ENCODE results near the gene LAMC3.
A peak's percentile ranks its signal among the peaks of the same experiment; 100 is the strongest.
"Not testable (repeated sequence)": the region's sequence is repeated elsewhere in the genome, so short reads cannot be mapped to it uniquely, and the experiment has no call there.

Gene LAMC3

DNA sequence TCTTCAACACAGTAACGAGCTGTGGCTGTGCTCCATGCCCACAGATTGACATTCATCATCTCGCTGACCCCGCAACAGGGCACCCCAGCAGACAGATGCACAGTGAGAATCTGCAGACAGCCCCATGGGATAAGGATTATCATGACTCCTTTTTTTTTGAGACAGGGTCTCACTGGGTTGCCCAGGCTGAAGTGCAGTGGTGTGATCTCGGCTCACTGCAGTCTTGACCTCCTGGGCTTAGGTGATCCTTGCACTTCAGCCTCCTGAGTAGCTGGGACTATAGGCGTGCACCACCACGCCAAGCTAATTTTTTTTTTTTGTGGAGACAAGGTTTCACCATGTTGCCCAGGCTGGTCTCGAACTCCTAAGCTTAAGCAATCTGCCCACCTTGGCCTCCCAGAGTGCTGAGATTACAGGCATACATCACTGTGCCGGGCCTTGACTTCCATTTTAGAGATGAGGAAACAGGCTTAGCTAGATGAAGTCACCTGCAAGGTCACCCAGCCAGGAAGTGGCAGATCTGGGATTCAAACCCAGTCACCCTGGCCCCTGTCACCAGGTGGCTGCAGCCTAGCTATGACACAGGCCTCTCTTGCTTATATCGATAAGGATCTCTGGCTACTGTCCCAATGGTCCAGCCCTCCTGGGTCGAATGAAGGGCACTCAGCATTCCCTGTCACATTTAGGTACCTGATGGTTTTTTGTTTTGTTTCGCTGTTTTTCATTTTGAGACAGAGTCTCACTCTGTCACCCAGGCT, 92.4 kb downstream of the LAMC3 start:
- FAIRE-seq, result no peak

DNA sequence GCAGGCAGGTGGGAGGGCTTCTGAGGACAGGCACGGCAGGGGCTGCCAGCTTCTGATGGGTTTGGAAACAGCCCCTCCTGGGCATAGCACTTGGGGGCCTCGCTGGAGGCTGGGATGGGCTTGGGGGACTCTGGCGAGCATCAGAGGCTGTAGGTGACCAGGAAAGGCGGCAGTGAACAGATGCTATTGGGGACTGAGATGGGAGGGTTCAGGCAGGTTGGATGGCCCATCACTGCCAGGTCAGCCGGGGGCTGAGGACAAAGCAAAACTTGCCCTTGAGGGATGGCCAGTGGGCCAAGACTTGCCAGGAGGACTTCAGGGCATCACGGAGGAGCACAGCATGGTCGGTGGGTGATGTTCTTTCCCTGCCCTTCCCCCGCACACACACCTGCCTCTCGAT, 94.0 kb downstream of the LAMC3 start:
- FAIRE-seq, result no peak

DNA sequence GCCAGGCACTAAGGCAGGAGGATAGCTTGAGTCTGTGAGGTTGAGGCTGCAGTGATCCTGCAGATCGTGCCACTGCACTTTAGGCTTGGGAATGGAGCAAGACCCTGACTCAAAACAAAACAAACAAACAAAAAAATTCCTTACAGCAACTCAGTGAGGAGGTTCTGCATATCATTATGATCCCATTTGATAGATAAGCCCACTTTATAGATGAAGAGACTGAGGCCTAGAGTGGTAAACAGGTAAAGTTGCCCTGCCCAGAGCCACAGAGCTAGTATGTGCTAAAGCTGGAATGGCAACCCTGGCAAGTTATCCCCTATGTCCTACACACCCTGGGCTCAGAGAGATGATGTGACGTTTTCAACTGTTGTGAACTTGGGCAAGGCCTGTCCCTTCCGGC, 94.6 kb downstream of the LAMC3 start:
- no peak for FAIRE-seq

DNA sequence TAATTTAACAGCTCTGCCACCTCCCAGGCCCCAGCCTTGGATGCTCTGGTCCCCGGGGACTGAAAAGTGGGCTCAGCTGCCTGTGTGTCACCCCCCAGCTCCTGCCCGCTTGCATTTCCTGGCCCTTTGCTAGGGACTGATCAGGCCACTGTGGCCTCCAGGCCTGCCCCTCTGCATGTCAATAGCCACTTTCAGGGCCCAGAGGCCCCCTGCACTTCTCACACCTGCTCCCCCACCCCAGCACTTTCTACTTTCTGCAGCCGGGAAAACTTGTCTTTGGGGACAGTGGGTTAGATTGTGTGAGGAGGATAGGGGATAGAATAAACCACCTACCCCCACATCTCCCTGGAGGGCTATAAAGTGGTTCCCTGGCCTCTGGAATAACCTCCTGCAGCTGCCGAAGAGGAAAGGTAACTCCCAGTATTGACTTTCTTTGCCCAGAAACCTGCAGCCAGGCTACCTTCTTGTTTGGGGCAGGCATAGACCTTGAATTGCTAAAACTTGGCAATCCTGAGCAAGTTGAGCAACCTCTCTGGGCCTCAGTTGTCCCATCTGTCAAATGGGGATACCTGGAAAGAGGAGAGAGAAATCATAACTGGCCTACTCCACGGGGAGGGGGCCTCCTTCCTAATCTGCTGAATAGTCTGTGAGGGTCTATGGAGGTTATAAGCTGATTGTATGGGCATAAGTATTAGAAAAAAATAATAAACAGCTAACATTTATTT, 95.2 kb downstream of the LAMC3 start:
- FAIRE-seq, result no peak

DNA sequence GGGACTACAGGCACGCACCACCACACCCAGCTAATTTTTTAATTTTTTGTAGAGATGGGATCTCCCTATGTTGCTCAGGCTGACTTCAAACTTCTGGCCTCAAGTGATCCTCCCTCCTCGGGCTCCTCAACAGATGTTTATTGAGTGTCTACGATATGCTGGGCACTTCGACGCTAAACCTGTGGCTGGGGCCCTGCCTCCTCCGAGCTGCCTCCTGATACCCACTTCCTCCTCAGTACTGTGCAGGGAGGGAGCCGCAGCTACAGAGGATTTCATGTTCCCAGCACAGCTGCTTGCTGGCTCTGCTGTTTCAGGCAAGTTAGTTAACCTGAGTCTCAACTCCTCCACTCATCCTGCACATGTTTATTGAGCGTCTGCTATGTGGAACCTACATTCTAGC, 97.0 kb downstream of the LAMC3 start:
- FAIRE-seq, result no peak

DNA sequence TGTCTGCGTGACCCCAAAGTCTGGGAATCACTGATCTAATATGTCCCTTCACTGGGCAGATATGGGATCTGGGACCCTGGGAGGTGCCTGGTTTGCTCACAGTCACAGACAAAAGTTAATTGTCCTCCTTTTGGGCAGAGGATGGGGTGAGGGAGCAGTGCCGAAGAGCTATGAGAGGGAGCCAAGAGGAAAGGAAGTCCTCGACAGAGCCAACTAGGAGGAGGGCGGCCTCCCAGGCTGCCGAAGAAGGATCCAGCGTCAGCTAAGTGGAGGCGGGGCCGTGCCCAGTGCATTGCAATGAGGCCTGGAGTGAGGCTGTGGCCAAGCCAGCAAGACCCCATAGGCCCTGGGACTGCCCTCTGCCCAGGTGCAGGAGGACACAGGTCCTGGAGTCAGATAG, 98.8 kb downstream of the LAMC3 start:
- no peak for FAIRE-seq

DNA sequence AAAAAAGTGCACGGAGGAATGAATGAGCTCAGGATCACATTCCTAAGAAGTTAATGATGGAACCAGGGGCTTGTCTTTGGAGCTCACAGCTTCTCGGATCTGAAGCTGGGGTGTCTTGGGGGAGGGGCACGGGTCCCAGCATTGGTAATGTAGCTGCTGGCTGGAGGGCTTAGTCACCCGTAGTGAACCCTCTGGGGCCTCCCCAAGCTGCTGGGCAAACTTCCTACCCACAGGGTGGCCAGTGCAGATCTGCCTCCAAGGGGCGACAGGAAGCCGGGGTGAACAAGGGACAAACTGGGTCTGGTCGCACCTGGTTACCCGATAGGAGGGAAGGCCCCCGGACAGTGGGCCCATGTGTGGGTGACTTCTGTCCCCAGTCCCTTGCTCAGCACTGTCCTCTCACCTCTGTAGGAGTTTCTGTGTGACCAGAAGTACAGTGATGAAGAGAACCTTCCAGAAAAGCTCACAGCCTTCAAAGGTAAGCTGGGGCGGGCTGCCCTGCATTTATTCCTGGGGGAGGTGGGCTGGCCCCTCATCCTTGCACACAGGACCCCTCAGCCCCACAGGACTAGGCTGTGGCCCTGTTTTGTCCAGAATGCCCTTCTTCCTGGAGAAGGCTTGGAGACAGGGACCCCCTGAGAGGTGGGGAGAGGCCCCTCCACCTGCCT, 102.3 kb downstream of the LAMC3 start:
- FAIRE-seq, result no peak

DNA sequence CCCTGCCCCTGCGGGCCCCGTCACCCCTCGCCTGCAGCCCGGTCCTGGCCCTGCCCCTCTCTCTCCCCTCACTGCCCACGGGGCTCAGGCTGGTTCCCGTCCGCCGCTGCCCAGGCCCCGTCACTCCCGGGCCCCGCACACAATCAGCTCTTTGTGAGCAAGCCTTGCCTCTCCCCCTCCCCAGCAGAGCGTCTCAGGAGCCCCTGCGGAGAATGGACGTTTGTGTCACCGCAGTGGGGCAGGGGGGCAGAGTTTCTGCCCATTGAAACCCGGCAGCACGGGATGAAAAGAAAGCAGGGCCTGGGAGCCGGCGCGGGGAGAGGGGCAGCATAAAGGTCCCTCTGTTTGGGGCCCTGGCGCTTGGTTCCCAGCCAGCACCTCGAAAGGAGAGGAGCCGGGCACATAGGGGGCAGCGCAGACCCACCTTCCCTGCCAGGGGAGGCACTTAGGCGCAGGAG, 102.9 kb downstream of the LAMC3 start:
- FAIRE-seq, result no peak

DNA sequence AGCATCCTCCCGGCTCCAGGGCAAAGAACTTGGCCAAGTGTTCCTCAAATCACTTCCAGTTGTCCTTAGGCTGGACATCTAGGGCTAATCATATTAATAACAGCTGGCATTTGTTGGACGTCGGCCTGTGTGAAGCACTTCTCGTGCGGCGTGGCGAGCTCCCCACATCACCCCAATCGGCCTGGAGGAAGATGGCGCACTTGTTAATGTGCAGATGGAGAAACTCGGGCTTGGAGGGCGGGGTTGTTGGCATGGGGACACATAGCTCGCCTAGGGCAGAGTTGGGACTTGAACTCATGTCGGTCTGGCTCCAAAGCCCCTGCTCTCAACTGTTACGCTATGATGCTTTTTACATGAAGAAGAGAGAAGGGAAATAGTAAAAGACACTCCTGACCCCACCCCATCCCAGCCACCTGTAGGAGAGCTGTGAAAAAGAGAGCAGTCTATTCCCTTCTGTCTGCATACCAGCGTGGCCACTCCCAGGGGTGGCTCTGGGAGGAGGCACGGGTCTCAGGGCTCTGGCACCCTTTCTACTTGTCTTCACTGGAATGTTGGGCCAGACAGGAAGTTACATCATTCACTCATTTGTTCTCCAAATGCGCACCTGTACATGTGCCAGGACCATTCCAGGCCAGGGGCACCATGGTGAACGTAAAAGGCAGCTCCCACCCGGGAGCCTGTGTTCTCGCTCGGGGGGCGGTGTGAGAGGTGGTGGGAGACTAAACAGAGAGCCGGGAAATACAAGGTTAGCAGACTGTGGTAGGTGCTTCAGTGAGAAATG, 103.6 kb downstream of the LAMC3 start:
- FAIRE-seq, result no peak

DNA sequence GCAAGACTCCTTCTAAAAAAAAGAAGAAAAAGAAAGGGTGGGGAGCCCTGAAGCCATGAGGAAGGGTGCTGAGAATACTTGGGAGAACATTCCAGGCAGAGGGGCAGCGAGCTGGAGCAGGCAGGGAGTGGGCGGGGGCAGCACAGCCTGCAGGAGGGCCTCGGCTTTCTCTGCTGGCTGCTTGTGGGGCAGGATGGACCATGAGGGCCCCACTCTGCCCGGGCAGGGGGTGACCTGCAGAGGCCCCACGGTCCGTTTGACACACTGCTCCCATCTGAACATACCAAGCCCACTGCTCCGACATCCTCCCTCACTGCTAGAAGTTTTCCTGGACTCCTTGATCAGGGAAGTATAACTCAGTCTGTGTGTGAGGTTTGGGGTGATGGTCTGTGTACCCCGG, 104.7 kb downstream of the LAMC3 start:
- FAIRE-seq, result no peak

DNA sequence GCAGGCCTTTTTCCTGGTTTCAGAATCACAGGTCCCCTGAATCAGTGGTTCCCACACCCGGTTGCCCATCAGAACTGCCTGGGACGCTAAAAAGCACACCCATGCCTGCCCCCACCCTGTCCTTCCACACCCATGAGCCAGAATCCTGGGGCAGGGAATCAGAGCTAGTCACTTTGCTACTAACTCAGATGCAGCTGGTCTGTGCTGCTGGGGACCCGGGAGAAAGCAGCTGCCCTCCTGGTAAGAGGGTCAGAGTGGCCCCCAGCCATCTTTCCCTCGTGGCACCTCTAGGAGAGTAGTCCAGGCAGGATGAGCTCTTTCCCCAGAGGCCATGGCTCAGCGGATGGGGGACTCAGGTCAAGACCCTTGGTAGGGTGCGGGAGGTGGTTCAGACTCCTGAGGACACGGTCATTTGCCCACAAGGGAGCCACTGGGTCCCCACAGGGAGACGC, 105.1 kb downstream of the LAMC3 start:
- FAIRE-seq, result no peak

DNA sequence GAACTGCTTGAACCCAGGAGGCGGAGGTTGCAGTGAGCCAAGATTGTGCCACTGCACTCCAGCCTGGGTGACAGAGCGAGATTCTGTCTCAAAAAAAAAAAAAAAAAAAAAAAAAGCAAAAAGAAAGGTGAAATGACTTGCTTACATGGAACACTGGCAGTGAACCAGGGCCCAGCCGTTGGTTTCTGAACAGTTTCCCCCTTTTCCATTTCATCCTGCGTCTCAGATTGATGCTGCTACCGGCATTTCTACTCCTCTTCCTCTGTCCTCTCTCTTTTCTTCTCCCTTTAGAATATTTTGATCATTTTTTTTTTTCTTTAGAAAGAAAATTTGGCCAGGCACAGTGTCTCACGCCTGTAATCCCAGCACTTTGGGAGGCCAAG, 106.4 kb downstream of the LAMC3 start:
- not testable (repeated sequence) for FAIRE-seq

DNA sequence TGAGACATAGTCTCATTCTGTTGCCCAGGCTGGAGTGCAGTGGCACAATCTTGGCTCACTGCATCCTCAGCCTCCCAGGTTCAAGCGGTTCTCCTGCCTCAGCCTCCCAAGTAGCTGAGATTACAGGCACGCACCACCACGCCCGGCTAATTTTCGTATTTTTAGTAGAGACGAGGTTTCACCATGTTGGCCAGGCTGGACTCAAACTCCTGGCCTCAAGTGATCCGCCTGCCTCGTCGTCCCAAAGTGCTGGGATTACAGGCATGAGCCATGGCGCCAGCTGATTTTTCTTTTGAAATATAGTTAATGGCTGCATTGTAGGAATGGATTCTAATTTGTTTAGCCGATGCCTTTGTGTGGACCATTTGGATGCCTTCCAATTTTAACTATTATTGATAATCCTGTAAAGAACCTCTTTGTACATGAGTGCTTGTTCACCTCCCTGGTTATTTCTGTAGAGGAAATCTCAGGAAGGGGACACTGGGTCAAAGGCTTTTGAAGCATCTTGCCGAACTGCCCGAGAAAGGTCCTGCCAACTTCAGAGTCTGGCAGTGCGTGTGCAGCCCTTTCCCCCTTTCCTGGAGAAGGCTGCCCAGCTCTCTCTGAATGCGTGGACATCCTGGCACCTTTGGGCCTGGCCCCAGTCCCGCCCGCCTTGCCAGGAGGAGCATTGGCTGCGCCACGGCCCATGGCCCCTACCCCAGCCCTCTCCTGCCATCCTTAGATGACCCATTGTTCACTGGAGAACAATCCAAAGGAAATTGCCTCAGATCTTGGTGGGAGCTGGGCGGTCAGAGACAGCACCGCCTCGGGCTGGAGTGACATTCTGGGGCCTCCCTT, 107.5 kb downstream of the LAMC3 start:
- no peak for FAIRE-seq

DNA sequence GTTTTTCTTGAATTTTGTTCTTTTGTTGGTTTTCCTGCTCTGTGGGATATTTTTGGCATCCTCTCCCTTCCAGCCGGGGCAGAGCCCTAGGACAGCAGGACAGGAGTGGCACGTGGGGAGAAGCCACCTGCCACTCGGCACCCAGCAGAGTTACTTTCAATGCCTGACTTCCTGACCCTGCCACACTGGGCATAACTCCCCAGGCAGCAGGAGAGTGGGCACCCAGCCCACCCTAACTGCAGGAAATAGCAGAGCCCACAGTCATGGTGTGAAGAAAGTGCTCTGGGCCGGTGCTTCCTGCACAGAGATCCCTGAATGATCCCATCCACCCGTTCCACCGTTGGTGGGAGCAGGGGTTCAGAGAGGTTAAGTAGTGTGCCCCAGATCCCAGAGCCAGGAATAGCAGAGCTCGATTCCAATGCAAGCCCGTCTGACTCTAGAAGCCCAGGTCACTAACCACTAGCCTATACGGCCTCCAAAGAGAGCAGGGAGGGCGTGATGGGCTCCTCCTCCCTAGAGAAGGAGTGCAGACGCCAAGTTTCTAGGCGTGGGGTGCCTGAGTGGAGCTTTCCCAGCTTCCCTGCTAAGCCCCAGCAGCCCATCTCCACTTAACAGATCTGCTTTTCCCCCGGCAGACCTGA, 108.3 kb downstream of the LAMC3 start:
- no peak for FAIRE-seq

DNA sequence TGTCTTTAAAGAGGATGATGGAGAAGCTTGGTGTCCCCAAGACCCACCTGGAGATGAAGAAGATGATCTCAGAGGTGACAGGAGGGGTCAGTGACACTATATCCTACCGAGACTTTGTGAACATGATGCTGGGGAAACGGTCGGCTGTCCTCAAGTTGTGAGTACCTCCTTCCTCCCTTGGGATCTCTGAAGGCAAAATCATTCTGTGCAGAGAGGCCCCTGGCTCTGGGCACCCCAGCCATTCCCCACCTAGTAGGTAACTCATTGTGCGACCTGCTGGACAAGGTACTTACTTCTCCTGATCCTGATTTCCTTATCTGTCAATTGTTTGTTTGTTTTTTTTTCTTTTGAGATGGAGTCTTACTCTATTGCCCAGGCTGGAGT, 108.8 kb downstream of the LAMC3 start:
- FAIRE-seq, result no peak

DNA sequence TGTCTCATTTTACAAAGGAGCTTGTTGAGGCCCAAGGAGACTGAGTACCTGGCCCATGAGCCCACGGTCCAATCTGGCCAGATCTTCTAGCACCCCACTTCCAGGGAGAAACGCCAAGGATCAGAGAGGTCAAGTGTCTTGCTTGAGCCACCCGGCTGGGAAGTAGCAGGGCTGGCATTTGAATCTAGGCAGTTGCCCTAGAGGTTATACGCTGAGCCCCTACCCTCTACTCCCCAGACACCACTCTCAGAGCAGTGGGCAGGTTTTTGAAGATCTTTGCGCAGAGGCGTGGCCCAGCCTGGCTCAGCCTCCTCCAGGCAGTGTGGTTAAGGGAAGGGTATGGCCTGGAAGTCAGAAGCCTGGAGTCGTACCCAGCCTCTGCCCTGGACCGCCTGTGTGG, 110.6 kb downstream of the LAMC3 start:
- no peak for FAIRE-seq

DNA sequence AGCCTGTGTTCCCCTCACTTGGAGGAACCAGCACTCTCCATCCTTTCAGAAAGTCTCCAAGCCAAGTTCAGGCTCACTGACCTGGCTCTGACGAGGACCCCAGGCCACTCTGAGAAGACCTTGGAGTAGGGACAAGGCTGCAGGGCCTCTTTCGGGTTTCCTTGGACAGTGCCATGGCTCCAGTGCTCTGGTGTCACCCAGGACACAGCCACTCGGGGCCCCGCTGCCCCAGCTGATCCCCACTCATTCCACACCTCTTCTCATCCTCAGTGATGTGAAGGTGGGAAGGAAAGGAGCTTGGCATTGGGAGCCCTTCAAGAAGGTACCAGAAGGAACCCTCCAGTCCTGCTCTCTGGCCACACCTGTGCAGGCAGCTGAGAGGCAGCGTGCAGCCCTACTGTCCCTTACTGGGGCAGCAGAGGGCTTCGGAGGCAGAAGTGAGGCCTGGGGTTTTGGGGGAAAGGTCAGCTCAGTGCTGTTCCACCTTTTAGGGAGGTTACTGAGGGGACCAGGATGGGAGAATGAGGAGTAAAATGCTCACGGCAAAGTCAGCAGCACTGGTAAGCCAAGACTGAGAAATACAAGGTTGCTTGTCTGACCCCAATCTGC, 111.8 kb downstream of the LAMC3 start:
- no peak for FAIRE-seq

DNA sequence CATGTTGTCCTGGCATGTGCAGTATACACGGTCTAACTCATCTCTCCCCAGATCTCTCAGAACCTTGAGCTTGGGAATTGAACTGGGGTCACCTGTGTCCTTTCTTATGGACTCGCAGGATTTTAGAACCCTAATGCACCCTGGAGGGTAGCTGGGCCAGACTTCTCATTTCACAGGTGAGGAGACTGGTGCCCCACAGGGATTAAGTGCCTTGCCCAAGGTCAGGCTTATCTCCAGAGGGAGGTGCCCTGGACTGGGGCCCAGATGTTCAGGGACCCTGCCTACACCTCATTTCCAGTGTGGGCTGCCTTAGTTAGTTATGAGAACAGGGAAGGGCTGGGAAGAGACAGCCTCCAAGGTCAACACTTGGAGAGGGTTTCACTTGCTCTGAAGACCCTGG, 112.4 kb downstream of the LAMC3 start:
- FAIRE-seq, result no peak

DNA sequence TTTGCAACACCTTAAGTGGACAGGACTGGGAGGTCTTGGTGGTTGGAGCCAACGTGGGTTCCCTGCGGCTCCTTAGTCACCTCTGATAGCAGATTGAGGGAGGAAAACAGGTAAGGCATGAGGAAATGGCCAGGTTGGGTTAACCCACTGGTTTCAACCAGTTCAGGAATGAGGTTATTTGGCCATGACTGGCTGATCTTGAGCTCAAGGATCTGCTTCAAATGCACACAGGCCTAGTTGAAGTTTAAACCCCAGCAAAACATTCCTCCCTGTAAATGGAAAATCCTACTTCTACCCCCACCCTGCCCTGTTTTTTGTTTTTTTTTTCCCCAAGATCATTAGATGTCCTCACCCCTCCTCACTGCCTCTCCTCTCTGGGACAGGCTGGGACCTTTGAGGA, 113.2 kb downstream of the LAMC3 start:
- FAIRE-seq, result no peak

DNA sequence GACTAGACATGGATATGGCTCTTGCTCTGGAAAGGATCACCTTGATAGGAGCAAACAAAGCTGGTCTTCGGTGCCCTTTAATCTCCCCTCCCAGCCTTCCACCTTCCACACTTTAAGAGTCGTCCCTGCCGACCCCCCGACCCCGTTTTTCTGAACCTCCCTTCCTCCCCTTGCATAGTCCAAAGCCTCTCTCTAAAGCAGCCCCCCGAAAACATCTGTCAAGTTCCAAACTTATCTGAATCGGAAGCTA, 116.0 kb downstream of the LAMC3 start:
- no peak for FAIRE-seq

DNA sequence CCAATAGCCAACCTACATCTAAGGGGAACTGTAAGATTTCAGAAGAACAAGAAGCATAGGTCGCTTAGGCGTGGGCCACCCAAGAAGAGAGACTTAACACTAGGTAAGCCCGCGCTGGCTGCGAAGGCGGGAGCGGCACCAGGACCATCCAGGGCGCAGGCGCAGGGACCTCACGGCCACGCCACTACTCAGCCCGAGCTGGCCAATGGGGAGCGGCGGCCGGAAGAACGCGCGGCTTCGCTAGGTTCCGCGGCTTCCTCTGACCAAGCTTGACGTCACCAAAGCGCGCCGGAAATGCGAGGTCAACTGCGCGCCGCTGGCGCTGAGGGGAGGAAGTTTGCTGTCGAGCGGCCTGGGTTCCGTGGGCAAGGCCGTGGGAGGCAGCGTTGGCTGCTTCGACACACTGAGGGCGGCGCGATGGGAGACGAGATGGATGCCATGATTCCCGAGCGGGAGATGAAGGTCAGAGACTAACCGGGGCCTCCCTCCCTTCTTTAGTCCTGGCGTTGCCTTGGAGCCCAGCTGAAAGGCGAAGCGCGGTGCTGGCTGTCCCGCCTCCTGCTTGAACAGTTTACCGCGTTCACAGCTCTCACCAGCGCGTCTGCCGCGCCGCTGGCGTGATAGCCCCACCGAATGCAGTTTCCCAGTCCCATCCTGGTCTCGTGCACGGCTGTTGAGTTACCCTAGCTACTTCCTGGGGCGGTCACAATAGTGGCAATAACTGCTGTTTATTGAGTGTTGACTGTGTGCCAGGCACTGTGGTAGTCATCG, 116.5 kb downstream of the LAMC3 start, which contains the start of gene NUP214:
Gene NUP214 (plus strand): TSS at position 299 of the 771 bp plus-strand sequence. CDS start 119 bp downstream, at position 418.
- FAIRE-seq, result peak; percentile 86

Measured in endometrium (tissue), 2 donors.